Skeletal muscle tissue (tissue), 4 donors: Measurements from ENCODE around the gene CLCN4. TPM values are rescaled to one million over a fixed set of nuclear protein-coding genes. Genes with fewer than 3 reads are reported as not detected.

ENCODE experiments used
- H3K27ac ChIP-seq: one replicate; pipeline ENCODE4 v1.7.0; 2013; ENCODE audit warnings: mild to moderate bottlenecking, low read depth, low read length, inconsistent platforms
- H3K27me3 ChIP-seq, 3 donors: one replicate each; pipeline ENCODE4 v1.7.0; 2013; ENCODE audit warnings: low read length in 3 of 3; ENCODE audit not compliant: control insufficient read depth in 3 of 3, insufficient read depth in 3 of 3
- H3K36me3 ChIP-seq, 3 donors: one replicate each; pipeline ENCODE4 v1.7.0; 2013; ENCODE audit warnings: low read length in 3 of 3; ENCODE audit not compliant: control insufficient read depth in 3 of 3, insufficient read depth in 3 of 3
- H3K4me1 ChIP-seq, 3 donors: one replicate each; pipeline ENCODE4 v1.7.0; 2013; ENCODE audit warnings: low read length in 3 of 3, mild to moderate bottlenecking in 3 of 3; ENCODE audit not compliant: control insufficient read depth in 3 of 3, insufficient read depth in 3 of 3
- H3K4me3 ChIP-seq, 3 donors: one replicate each; pipeline ENCODE4 v1.7.0; 2013; ENCODE audit warnings: low read length in 3 of 3
- H3K9ac ChIP-seq, 3 donors: one replicate each; pipeline ENCODE4 v1.7.0; 2013; ENCODE audit warnings: low read length in 3 of 3, mild to moderate bottlenecking in 3 of 3, moderate library complexity in 2 of 3, low read depth in 1 of 3
- H3K9me3 ChIP-seq, 3 donors: one replicate each; pipeline ENCODE4 v1.7.0; 2013; ENCODE audit warnings: low read length in 3 of 3; ENCODE audit not compliant: control insufficient read depth in 3 of 3
- total RNA-seq: library from RNA; depleted of rRNA; stranded (reverse); fragments of >200 nt; gene quantifications from one replicate; pipeline ENCODE4 v1.2.3, GENCODE V29; 2014
- donor health status: Osteomylitis.

CLCN4 gene
- total RNA-seq, 1 donor from 2014 or later: 15.7 TPM

- Histone ChIP-seq H3K27me3 (no peaks in the 10 kb centered on the region), H3K4me3 (no peak overlapping the region), H3K9ac (no peak overlapping the region), H3K4me1 (no peaks in the 10 kb centered on the region), H3K9me3 (no peaks in the 10 kb centered on the region), H3K27ac (no peak overlapping the region), H3K36me3 (peaks cover 0 to 9% (median 4%) of the 10 kb centered on the region in 3 donors)
Measured at GRCh38 chrX:10143071-10143983, 13.4 kb upstream of the CLCN4 start.

- no peak overlapping the region for H3K4me3 ChIP-seq
- H3K27me3 ChIP-seq: no peaks in the 10 kb centered on the region
- H3K36me3 ChIP-seq: peaks cover 0 to 4% (median under 1%) of the 10 kb centered on the region in 3 donors
- H3K9ac ChIP-seq: no peak overlapping the region
- H3K9me3 ChIP-seq: no peaks in the 10 kb centered on the region
- no peaks in the 10 kb centered on the region for H3K4me1 ChIP-seq
- no peak overlapping the region for H3K27ac ChIP-seq
Measured at GRCh38 chrX:10146346-10146745, 10.4 kb upstream of the CLCN4 start.

GRCh38 chrX:10152086-10152485 is 4.7 kb upstream of the CLCN4 start:
- Histone ChIP-seq H3K27ac (no peak overlapping the region), H3K9me3 (no peaks in the 10 kb centered on the region), H3K4me3 (no peak overlapping the region), H3K36me3 (no peaks in the 10 kb centered on the region), H3K4me1 (no peaks in the 10 kb centered on the region), H3K27me3 (no peaks in the 10 kb centered on the region), H3K9ac (no peak overlapping the region)

- Histone ChIP-seq H3K36me3 (no peaks in the 10 kb centered on the region), H3K9me3 (no peaks in the 10 kb centered on the region), H3K4me1 (peaks cover under 1 to 2% (median 1%) of the 10 kb centered on the region in 3 donors), H3K27ac (no peak overlapping the region), H3K4me3 (no peak overlapping the region), H3K9ac (no peak overlapping the region), H3K27me3 (no peaks in the 10 kb centered on the region)
Measured at GRCh38 chrX:10155137-10155536, 1.6 kb upstream of the CLCN4 start.

GRCh38 chrX:10157032-10157341 is 212 bp downstream of the CLCN4 start:
- H3K4me1 ChIP-seq: peaks cover 9 to 10% (median 9%) of the 10 kb centered on the region in 3 donors
- peak overlapping the region; percentile 60 to 83 (median 75) for H3K4me3 ChIP-seq
- H3K9ac ChIP-seq: peak overlapping the region; percentile 74 to 86 (median 82)
- peaks cover 0 to 4% (median 0%) of the 10 kb centered on the region in 3 donors for H3K27me3 ChIP-seq
- peaks cover 0 to 2% (median 0%) of the 10 kb centered on the region in 3 donors for H3K9me3 ChIP-seq
- H3K36me3 ChIP-seq: no peaks in the 10 kb centered on the region
- H3K27ac ChIP-seq: peak overlapping the region; percentile 83

- Histone ChIP-seq H3K27ac (peak overlapping the region; percentile 83), H3K9ac (peak overlapping the region; percentile 74 to 86 (median 82)), H3K27me3 (peaks cover 0 to 4% (median 0%) of the 10 kb centered on the region in 3 donors), H3K9me3 (peaks cover 0 to 2% (median 0%) of the 10 kb centered on the region in 3 donors), H3K4me3 (peak overlapping the region; percentile 60 to 83 (median 75)), H3K36me3 (no peaks in the 10 kb centered on the region), H3K4me1 (peaks cover 9 to 10% (median 9%) of the 10 kb centered on the region in 3 donors)
Measured at GRCh38 chrX:10157543-10157942, 768 bp downstream of the CLCN4 start.

GRCh38 chrX:10158279-10159144 is 1.7 kb downstream of the CLCN4 start:
- H3K4me1 ChIP-seq: peaks cover 9 to 10% (median 9%) of the 10 kb centered on the region in 3 donors
- H3K4me3 ChIP-seq: peak overlapping the region; percentile 60 to 83 (median 75)
- H3K9ac ChIP-seq: peak overlapping the region in 2 of 3 donors; percentile 47 to 86
- peaks cover 0 to 2% (median 0%) of the 10 kb centered on the region in 3 donors for H3K9me3 ChIP-seq
- H3K36me3 ChIP-seq: no peaks in the 10 kb centered on the region
- peaks cover 0 to 4% (median 0%) of the 10 kb centered on the region in 3 donors for H3K27me3 ChIP-seq
- H3K27ac ChIP-seq: no peak overlapping the region

GRCh38 chrX:10159145-10159468 is 2.3 kb downstream of the CLCN4 start:
- Histone ChIP-seq H3K36me3 (no peaks in the 10 kb centered on the region), H3K9me3 (peaks cover 0 to 2% (median 0%) of the 10 kb centered on the region in 3 donors), H3K27ac (no peak overlapping the region), H3K4me3 (no peak overlapping the region), H3K27me3 (peaks cover 0 to 4% (median 0%) of the 10 kb centered on the region in 3 donors), H3K4me1 (peaks cover 9 to 10% (median 9%) of the 10 kb centered on the region in 3 donors), H3K9ac (no peak overlapping the region)

- H3K9ac ChIP-seq: no peak overlapping the region
- no peak overlapping the region for H3K27ac ChIP-seq
- H3K27me3 ChIP-seq: peaks cover 0 to 4% (median 0%) of the 10 kb centered on the region in 3 donors
- no peak overlapping the region for H3K4me3 ChIP-seq
- peaks cover 0 to 2% (median 0%) of the 10 kb centered on the region in 3 donors for H3K9me3 ChIP-seq
- H3K36me3 ChIP-seq: no peaks in the 10 kb centered on the region
- peaks cover 10 to 13% (median 11%) of the 10 kb centered on the region in 3 donors for H3K4me1 ChIP-seq
Measured at GRCh38 chrX:10160211-10160610, 3.4 kb downstream of the CLCN4 start.
